Measurements from ENCODE around the gene ROBO1.

GRCh38 chr3:79516795-79517194 is 251.0 kb downstream of the ROBO1 start:
- TF ChIP-seq CTCF (IDR thresholded peaks at IDR 0.05; ENCODE audit: low read length) = no peak
- TF ChIP-seq EZH2phosphoT487 (IDR thresholded peaks at IDR 0.05; ENCODE audit: low read length) = no peak
- TF ChIP-seq EZH2 (optimal IDR thresholded peaks at IDR 0.05; ENCODE audit: low read depth, low read length) = no peak

Data from MM.1S (cell line).